ENCODE measurements around the gene ABLIM2. TPM values are rescaled to one million over a fixed set of nuclear protein-coding genes. Genes with fewer than 3 reads are reported as not detected.

The ABLIM2 gene
- total and polyA plus RNA-seq, 2 of the 13 experiments (the other 11 are each of a cell fraction or from before 2014, with no cell fraction given) = 0.20 to 0.37 TPM

GRCh38 chr4:8155660-8156421 lies 2.8 kb downstream of the ABLIM2 start (continued):
- TF ChIP-seq MLXIP (CRISPR knock-in tag; IDR thresholded peaks at IDR 0.05; ENCODE audit: borderline replicate concordance) = no peak
- no peak for TF ChIP-seq CCDC6 (CRISPR knock-in tag; IDR thresholded peaks at IDR 0.05)
- no peak for TF ChIP-seq ZNF891 (CRISPR knock-in tag; IDR thresholded peaks at IDR 0.05)
- TF ChIP-seq NFAT5 (CRISPR knock-in tag; IDR thresholded peaks at IDR 0.05) = no peak
- TF ChIP-seq ZNF703 (CRISPR knock-in tag; IDR thresholded peaks at IDR 0.05; ENCODE audit: borderline replicate concordance) = no peak
- TF ChIP-seq NFIC (IDR thresholded peaks at IDR 0.05; ENCODE audit: low read length) = no peak
- no peak for TF ChIP-seq MATR3 (CRISPR knock-in tag; IDR thresholded peaks at IDR 0.05)
- no peak for TF ChIP-seq ZNF232 (CRISPR knock-in tag; IDR thresholded peaks at IDR 0.05; ENCODE audit: borderline replicate concordance)
- no peak for TF ChIP-seq FIP1L1 (IDR thresholded peaks at IDR 0.05; ENCODE audit: borderline replicate concordance, insufficient read depth, low read depth, low read length)
- no peak for TF ChIP-seq SNAPC5 (CRISPR knock-in tag; IDR thresholded peaks at IDR 0.05; ENCODE audit: borderline replicate concordance)

Measured in HepG2 (cell line).